ENCODE results near the gene HPCAL1.

Gene HPCAL1

DNA sequence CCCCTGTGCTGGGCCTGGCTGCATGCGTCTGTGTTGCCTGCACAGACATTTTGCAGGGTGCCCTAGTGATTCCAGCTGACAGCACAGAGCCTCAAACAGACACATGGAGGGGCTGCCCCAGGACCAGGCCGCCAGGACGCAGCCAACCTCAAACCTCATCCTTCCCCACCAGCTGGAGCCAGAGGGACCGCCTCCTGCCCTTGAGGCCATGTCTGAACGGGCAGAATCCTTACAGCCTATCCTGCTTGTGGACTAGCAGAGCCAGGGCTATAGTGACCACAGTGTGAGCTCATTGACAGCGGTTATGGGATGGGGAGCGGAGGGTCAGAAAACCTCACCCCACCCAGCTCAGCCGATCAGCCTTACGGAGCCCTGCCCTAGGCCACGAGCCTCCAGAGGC, 123.0 kb downstream of the HPCAL1 start:
- H4K20me1 ChIP-seq (ENCODE audit: control insufficient read depth, insufficient read depth, low read depth, low read length): no peaks in the 10 kb centered on the region
- TF ChIP-seq EZH2phosphoT487 (IDR thresholded peaks at IDR 0.05; ENCODE audit: borderline replicate concordance, low read length): no peak
- TF ChIP-seq, protein P1, sequence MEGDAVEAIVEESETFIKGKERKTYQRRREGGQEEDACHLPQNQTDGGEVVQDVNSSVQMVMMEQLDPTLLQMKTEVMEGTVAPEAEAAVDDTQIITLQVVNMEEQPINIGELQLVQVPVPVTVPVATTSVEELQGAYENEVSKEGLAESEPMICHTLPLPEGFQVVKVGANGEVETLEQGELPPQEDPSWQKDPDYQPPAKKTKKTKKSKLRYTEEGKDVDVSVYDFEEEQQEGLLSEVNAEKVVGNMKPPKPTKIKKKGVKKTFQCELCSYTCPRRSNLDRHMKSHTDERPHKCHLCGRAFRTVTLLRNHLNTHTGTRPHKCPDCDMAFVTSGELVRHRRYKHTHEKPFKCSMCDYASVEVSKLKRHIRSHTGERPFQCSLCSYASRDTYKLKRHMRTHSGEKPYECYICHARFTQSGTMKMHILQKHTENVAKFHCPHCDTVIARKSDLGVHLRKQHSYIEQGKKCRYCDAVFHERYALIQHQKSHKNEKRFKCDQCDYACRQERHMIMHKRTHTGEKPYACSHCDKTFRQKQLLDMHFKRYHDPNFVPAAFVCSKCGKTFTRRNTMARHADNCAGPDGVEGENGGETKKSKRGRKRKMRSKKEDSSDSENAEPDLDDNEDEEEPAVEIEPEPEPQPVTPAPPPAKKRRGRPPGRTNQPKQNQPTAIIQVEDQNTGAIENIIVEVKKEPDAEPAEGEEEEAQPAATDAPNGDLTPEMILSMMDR (IDR thresholded peaks at IDR 0.05; ENCODE audit: low read depth, low read length, poor library complexity, severe bottlenecking): no peak
- no peaks in the 10 kb centered on the region for H3K79me2 ChIP-seq (ENCODE audit: control insufficient read depth, low read length)
- no peak overlapping the region for H3K4me3 ChIP-seq (ENCODE audit: low read length)
- no peaks in the 10 kb centered on the region for H3K9me2 ChIP-seq (replicated peaks; ENCODE audit: control insufficient read depth, low read length)
- no peaks in the 10 kb centered on the region for H3K36me3 ChIP-seq (ENCODE audit: control insufficient read depth, low read length)
- H3K27me3 ChIP-seq (ENCODE audit: control insufficient read depth, low read length): no peaks in the 10 kb centered on the region
- H3K4me1 ChIP-seq (ENCODE audit: control insufficient read depth, low read length): no peaks in the 10 kb centered on the region
- no peaks in the 10 kb centered on the region for H3F3A ChIP-seq (ENCODE audit: control insufficient read depth, insufficient read depth)
- no peaks in the 10 kb centered on the region for H3K9me3 ChIP-seq (ENCODE audit: control insufficient read depth, insufficient read depth, low read length)
- H3K27ac ChIP-seq (ENCODE audit: low read depth, low read length): no peak overlapping the region
- no peak overlapping the region for H3K4me2 ChIP-seq (ENCODE audit: low read length)

DNA sequence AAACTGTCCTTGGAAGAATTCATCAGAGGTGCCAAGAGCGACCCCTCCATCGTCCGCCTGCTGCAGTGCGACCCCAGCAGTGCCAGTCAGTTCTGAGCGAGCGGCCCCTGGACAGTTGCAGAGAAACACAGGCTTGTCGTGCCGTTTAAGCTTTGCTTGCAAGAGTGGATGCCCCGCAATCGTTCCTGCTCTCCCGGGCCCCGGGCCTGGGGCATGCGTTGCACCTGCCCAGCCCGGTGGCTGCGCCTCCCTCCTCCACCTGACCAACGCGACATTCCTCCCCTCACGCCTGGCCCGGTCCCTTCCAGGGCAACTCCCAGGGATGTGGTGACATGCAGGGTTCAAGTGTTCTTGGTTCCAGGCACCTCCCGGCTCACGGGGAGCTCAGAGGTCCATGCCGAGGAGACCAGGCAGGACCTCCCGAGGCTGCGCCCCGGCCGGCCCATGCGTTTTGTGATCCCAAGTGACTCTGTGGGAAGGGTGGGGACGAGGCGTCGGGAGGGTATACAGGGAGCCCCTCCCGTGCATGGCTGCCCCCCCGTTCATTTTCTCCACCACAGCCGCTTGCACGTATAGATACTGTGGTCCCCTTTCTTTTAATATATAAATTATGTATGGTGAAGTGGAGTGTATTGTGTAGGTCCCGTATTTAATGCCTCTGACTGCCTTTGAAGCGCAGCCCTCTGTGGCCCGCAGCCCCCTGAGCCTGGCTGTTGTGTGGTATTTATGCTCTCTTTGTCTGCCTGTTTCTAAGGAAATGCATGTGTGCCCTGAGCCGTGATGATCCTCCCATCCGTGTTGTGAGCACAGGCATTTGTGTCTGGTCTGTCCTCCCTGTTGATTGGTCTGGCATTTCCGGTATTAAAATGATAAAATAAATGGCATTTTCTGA, 124.3 kb downstream of the HPCAL1 start:
- Histone ChIP-seq H3K27ac (ENCODE audit: low read depth, low read length) (no peak overlapping the region), H3K9me2 (replicated peaks; ENCODE audit: control insufficient read depth, low read length) (no peaks in the 10 kb centered on the region), H3K4me2 (ENCODE audit: low read length) (no peak overlapping the region), H3K4me3 (ENCODE audit: low read length) (no peak overlapping the region), H4K20me1 (ENCODE audit: control insufficient read depth, insufficient read depth, low read depth, low read length) (no peaks in the 10 kb centered on the region), H3K27me3 (ENCODE audit: control insufficient read depth, low read length) (peaks cover 8% of the 10 kb centered on the region), H3K36me3 (ENCODE audit: control insufficient read depth, low read length) (no peaks in the 10 kb centered on the region), H3K4me1 (ENCODE audit: control insufficient read depth, low read length) (no peaks in the 10 kb centered on the region; the same call in 1 of the 2 replicates), H3K79me2 (ENCODE audit: control insufficient read depth, low read length) (no peaks in the 10 kb centered on the region), H3K9me3 (ENCODE audit: control insufficient read depth, insufficient read depth, low read length) (no peaks in the 10 kb centered on the region), H3F3A (ENCODE audit: control insufficient read depth, insufficient read depth) (no peaks in the 10 kb centered on the region)
- TF ChIP-seq EZH2phosphoT487 (IDR thresholded peaks at IDR 0.05; ENCODE audit: borderline replicate concordance, low read length): no peak
- TF ChIP-seq, protein P1 (IDR thresholded peaks at IDR 0.05; ENCODE audit: low read depth, low read length, poor library complexity, severe bottlenecking): no peak

DNA sequence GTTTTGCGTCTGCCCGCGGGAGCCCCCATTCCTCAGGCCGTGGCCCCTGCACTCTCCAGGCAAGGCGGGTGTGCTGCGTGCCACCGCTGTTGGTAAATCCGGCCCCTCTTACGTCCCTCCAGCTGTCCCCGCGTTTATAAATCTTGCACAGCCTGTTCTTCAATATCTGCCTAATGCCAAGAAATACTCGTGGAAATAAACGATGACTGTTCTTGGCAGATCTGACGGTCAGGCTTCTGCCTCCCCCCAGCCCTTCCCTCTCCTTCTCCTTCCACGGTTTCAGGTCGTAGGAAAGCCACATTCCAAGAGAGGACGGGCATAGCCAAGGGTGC, 124.9 kb downstream of the HPCAL1 start:
- no peaks in the 10 kb centered on the region for H3K36me3 ChIP-seq (ENCODE audit: control insufficient read depth, low read length)
- no peak overlapping the region for H3K27ac ChIP-seq (ENCODE audit: low read depth, low read length)
- H3K4me2 ChIP-seq (ENCODE audit: low read length): no peak overlapping the region
- no peaks in the 10 kb centered on the region for H3K9me3 ChIP-seq (ENCODE audit: control insufficient read depth, insufficient read depth, low read length)
- peaks cover 11% of the 10 kb centered on the region for H3K27me3 ChIP-seq (ENCODE audit: control insufficient read depth, low read length)
- H3K4me3 ChIP-seq (ENCODE audit: low read length): no peak overlapping the region
- no peaks in the 10 kb centered on the region for H3K79me2 ChIP-seq (ENCODE audit: control insufficient read depth, low read length)
- no peak for TF ChIP-seq EZH2phosphoT487 (IDR thresholded peaks at IDR 0.05; ENCODE audit: borderline replicate concordance, low read length)
- TF ChIP-seq, protein P1 (IDR thresholded peaks at IDR 0.05; ENCODE audit: low read depth, low read length, poor library complexity, severe bottlenecking): no peak
- peaks cover 2% of the 10 kb centered on the region; the same call in 1 of the 2 replicates for H3K4me1 ChIP-seq (ENCODE audit: control insufficient read depth, low read length)
- H3F3A ChIP-seq (ENCODE audit: control insufficient read depth, insufficient read depth): no peaks in the 10 kb centered on the region
- no peaks in the 10 kb centered on the region for H3K9me2 ChIP-seq (replicated peaks; ENCODE audit: control insufficient read depth, low read length)
- no peaks in the 10 kb centered on the region for H4K20me1 ChIP-seq (ENCODE audit: control insufficient read depth, insufficient read depth, low read depth, low read length)
